Glutamatergic neuron (in vitro differentiated cells): ENCODE data around the gene ZNF566. TPM values are rescaled to one million over a fixed set of nuclear protein-coding genes. Genes with fewer than 3 reads are reported as not detected.

Experiments used
- DNase-seq: peaks from one replicate; pipeline ENCODE4 v3.0.0; 2022
- H3K27ac Mint-ChIP-seq: one replicate; pipeline ENCODE4 v1.8.0; 2020; ENCODE audit warnings: mild to moderate bottlenecking, mixed read lengths, inconsistent platforms; ENCODE audit not compliant: unreplicated experiment
- H3K27me3 Mint-ChIP-seq: one replicate; pipeline ENCODE4 v1.8.0; 2020; ENCODE audit warnings: mild to moderate bottlenecking, moderate library complexity, mixed read lengths, inconsistent platforms; ENCODE audit not compliant: unreplicated experiment
- H3K36me3 Mint-ChIP-seq: one replicate; pipeline ENCODE4 v1.8.0; 2020; ENCODE audit warnings: mild to moderate bottlenecking, mixed read lengths, inconsistent platforms; ENCODE audit not compliant: unreplicated experiment
- H3K4me1 Mint-ChIP-seq: one replicate; pipeline ENCODE4 v1.8.0; 2020; ENCODE audit warnings: mild to moderate bottlenecking, low read depth, mixed read lengths, inconsistent platforms; ENCODE audit not compliant: unreplicated experiment
- H3K4me3 Mint-ChIP-seq: one replicate; pipeline ENCODE4 v1.8.0; 2020; ENCODE audit warnings: mild to moderate bottlenecking, mixed read lengths, inconsistent platforms; ENCODE audit not compliant: unreplicated experiment
- H3K9me3 Mint-ChIP-seq: one replicate; pipeline ENCODE4 v1.8.0; 2020; ENCODE audit warnings: mild to moderate bottlenecking, moderate library complexity, mixed read lengths, inconsistent platforms; ENCODE audit not compliant: unreplicated experiment
- total RNA-seq: library from RNA; stranded (reverse); fragmentation: NEBNext Ultra II Directional; extraction: Animal tissue kit (Norgen Biotek cat#: 25700); gene quantifications from one replicate; pipeline ENCODE4 v1.2.1, GENCODE V29; 2021; ENCODE audit not compliant: unreplicated experiment
- TF ChIP-seq, protein P1 (sequence below): fragments of 200-600 bp; sonication (generic); IDR thresholded peaks from one replicate; pipeline ENCODE4 v1.5.0; 2021; ENCODE audit not compliant: partially characterized antibody, unreplicated experiment

The ZNF566 gene
- total RNA-seq, 1 donor from 2014 or later: 15.7 TPM

DNA sequence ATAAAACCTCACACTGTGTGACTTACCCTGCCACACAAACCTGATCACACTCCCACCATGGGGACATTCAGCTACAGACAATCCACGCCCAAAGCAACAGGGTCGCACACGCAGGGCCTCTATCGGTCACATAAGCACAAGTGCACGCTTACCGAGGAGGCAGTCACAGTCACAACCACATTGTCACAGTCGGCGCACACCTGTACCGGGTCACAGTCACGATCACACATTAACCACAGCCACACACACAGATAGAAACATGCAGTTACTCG is 579 bp downstream of the ZNF566 start:
- Mint-ChIP-seq H3K9me3 (peaks cover 29% of the 10 kb centered on the region), H3K4me1 (peaks cover 2% of the 10 kb centered on the region), H3K4me3 (peak overlapping the region; percentile 98), H3K27ac (peak overlapping the region; percentile 100), H3K27me3 (peaks cover 15% of the 10 kb centered on the region), H3K36me3 (peaks cover 18% of the 10 kb centered on the region)
- TF ChIP-seq, protein P1, sequence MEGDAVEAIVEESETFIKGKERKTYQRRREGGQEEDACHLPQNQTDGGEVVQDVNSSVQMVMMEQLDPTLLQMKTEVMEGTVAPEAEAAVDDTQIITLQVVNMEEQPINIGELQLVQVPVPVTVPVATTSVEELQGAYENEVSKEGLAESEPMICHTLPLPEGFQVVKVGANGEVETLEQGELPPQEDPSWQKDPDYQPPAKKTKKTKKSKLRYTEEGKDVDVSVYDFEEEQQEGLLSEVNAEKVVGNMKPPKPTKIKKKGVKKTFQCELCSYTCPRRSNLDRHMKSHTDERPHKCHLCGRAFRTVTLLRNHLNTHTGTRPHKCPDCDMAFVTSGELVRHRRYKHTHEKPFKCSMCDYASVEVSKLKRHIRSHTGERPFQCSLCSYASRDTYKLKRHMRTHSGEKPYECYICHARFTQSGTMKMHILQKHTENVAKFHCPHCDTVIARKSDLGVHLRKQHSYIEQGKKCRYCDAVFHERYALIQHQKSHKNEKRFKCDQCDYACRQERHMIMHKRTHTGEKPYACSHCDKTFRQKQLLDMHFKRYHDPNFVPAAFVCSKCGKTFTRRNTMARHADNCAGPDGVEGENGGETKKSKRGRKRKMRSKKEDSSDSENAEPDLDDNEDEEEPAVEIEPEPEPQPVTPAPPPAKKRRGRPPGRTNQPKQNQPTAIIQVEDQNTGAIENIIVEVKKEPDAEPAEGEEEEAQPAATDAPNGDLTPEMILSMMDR: no peak
- DNase-seq: peak; percentile 17

DNA sequence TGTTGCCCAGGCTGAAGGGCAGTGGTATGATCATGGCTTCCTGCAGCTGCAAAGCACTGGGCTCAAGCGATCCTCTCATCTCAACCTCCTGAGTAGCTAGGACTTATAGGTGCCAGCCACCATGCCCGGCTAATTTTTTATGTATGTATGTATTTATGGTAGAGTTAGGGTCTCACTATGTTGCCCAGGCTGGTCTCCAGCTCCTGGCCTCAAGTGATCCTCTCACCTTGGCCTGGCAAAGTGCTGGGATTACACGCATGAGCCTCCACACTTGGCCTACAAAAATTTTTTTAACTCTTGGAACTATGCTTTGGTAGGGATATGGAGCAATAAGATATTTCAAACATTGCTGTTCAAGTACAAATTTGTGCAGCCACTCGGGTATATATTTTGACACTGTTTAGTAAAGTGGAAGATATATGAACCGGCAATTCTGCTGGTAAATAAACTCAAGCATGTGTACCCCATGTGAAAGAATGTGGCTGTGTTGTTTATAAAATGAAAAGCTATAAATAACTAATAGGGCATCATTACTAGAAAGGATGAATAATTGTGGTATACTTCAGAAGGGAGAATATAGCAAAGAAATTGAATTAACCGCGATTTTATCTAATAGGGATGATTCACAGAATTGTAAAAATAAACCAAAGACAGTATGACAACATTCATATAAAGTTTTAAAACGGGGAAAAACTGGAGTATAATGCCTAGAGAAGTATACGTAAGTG is 1.1 kb downstream of the ZNF566 start:
- Mint-ChIP-seq H3K9me3 (peaks cover 27% of the 10 kb centered on the region), H3K36me3 (peaks cover 23% of the 10 kb centered on the region), H3K27ac (peak overlapping the region; percentile 100), H3K27me3 (peaks cover 14% of the 10 kb centered on the region), H3K4me3 (peak overlapping the region; percentile 98), H3K4me1 (peaks cover 2% of the 10 kb centered on the region)
- TF ChIP-seq, protein P1: no peak
- no peak for DNase-seq

DNA sequence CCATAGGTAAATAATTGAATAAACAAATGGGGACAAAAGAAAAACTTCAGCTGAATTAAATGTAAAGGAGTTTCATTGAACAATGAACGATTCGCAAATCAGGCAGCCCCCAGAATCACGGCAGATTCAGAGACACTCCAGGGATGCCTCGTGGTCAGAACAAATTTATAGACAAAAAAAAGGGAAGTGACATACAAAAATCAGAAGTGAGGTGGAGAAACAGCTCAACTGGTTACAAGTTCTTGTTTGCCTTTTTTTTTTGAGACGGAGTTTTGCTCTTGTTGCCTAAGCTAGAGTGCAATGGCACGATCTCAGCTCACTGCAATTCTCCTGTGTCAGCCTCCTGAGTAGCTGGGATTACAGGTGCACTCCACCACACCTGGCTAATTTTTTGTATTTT is 5.7 kb downstream of the ZNF566 start:
- no peak for DNase-seq
- Mint-ChIP-seq H3K4me1 (peaks cover 2% of the 10 kb centered on the region), H3K27ac (no peak overlapping the region), H3K4me3 (no peak overlapping the region), H3K36me3 (peaks cover 20% of the 10 kb centered on the region), H3K27me3 (peaks cover under 1% of the 10 kb centered on the region), H3K9me3 (peaks cover 8% of the 10 kb centered on the region)
- TF ChIP-seq, protein P1: no peak

DNA sequence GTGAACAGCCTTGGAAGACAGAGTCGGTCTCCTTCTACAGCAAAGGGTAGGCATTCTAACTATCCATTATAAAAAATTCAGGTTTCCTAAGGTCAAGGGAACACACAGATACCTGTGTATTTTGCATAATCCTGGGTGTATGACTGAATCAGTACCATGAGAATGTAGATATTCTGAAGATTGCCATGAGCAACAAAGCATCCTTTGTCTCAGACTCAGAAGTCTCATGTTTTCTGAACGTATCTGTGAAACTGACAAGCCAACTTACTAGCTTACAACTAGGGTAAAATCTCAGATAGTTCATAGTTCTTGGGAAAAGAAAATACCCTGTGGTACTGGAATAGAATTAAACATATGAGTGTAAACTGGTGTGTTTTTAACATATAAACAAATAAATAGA is 6.5 kb downstream of the ZNF566 start:
- peaks cover 20% of the 10 kb centered on the region for H3K36me3 Mint-ChIP-seq
- no peak overlapping the region for H3K27ac Mint-ChIP-seq
- no peak for DNase-seq
- TF ChIP-seq, protein P1: no peak
- peaks cover 5% of the 10 kb centered on the region for H3K9me3 Mint-ChIP-seq
- H3K4me3 Mint-ChIP-seq: no peak overlapping the region
- no peaks in the 10 kb centered on the region for H3K27me3 Mint-ChIP-seq
- peaks cover 2% of the 10 kb centered on the region for H3K4me1 Mint-ChIP-seq

DNA sequence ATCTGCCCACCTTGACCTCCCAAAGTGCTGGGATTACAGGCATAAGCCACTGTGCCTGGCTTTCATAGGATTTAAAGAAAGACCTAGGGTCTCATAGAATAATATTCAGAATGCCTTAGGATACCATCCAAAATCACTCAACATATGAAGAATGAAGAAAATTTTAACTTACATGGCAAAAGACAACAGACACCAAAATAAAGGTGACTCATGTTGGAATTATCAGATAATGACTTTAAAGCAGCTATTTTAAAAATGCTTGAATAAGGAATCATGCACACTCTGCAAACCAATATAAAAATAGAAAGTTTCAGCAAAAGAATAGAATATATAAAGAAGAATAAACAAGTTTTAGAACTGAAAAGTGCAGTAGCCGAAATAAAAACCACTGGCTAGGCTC is 29.3 kb downstream of the ZNF566 start:
- no peaks in the 10 kb centered on the region for H3K27me3 Mint-ChIP-seq
- H3K36me3 Mint-ChIP-seq: peaks cover 21% of the 10 kb centered on the region
- no peak for DNase-seq
- H3K4me1 Mint-ChIP-seq: no peaks in the 10 kb centered on the region
- no peak overlapping the region for H3K4me3 Mint-ChIP-seq
- no peak overlapping the region for H3K27ac Mint-ChIP-seq
- TF ChIP-seq, protein P1: no peak
- no peaks in the 10 kb centered on the region for H3K9me3 Mint-ChIP-seq
